Measurements from ENCODE around the gene PITPNM2.

Gene PITPNM2

GRCh38 chr12:123150744-123151456 is at the start of gene PITPNM2:
Gene PITPNM2, minus strand, starts transcription at chr12:123151090. Its CDS starts 116,500 bp downstream, at chr12:123034590.
- FAIRE-seq (no peak), DNase-seq (ENCODE audit: low spot score) (peak; percentile 26)

- FAIRE-seq: no peak
- no peak for DNase-seq (ENCODE audit: low spot score)
Observed at GRCh38 chr12:123200414-123200813, 49.5 kb upstream of the PITPNM2 start.

GRCh38 chr12:123199936-123200335 is 49.0 kb upstream of the PITPNM2 start:
- DNase-seq (ENCODE audit: low spot score) (no peak), FAIRE-seq (no peak)

- FAIRE-seq: no peak
- DNase-seq (ENCODE audit: low spot score): no peak
Observed at GRCh38 chr12:123187637-123188036, 36.7 kb upstream of the PITPNM2 start.

- FAIRE-seq (no peak), DNase-seq (ENCODE audit: low spot score) (no peak)
Observed at GRCh38 chr12:123180171-123180570, 29.3 kb upstream of the PITPNM2 start.

- DNase-seq (ENCODE audit: low spot score) (no peak), FAIRE-seq (no peak)
Observed at GRCh38 chr12:123171967-123172366, 21.1 kb upstream of the PITPNM2 start.

- no peak for FAIRE-seq
Observed at GRCh38 chr12:123167329-123167728, 16.4 kb upstream of the PITPNM2 start.

GRCh38 chr12:123165537-123165936 is 14.6 kb upstream of the PITPNM2 start:
- no peak for FAIRE-seq
- no peak for DNase-seq (ENCODE audit: low spot score)

More at GRCh38 chr12:123167329-123167728, 16.4 kb upstream of the PITPNM2 start:
- DNase-seq (ENCODE audit: low spot score): no peak

GRCh38 chr12:123164710-123165261 is 13.9 kb upstream of the PITPNM2 start:
- peak; percentile 22 for DNase-seq (ENCODE audit: low spot score)

GRCh38 chr12:123164222-123164621 is 13.3 kb upstream of the PITPNM2 start:
- DNase-seq (ENCODE audit: low spot score) (peak; percentile 86), FAIRE-seq (peak; percentile 95)

More at GRCh38 chr12:123164710-123165261, 13.9 kb upstream of the PITPNM2 start:
- peak; percentile 82 for FAIRE-seq

- FAIRE-seq (no peak), DNase-seq (ENCODE audit: low spot score) (no peak)
Observed at GRCh38 chr12:123163227-123163626, 12.3 kb upstream of the PITPNM2 start.

GRCh38 chr12:123160801-123161487 is 10.1 kb upstream of the PITPNM2 start:
- peak; percentile 91 for FAIRE-seq

GRCh38 chr12:123153906-123154305 is 3.0 kb upstream of the PITPNM2 start:
- DNase-seq (ENCODE audit: low spot score) (no peak), FAIRE-seq (no peak)

More at GRCh38 chr12:123160801-123161487, 10.1 kb upstream of the PITPNM2 start:
- peak; percentile 73 for DNase-seq (ENCODE audit: low spot score)

GRCh38 chr12:123152833-123153232 is 1.9 kb upstream of the PITPNM2 start:
- FAIRE-seq: no peak
- no peak for DNase-seq (ENCODE audit: low spot score)

- FAIRE-seq (no peak), DNase-seq (ENCODE audit: low spot score) (no peak)
Observed at GRCh38 chr12:123151457-123152454, 866 bp upstream of the PITPNM2 start.

- no peak for FAIRE-seq
Observed at GRCh38 chr12:123150275-123150743, 581 bp downstream of the PITPNM2 start.

GRCh38 chr12:123149501-123150274 is 1.2 kb downstream of the PITPNM2 start:
- DNase-seq (ENCODE audit: low spot score): no peak
- no peak for FAIRE-seq

More at GRCh38 chr12:123150275-123150743, 581 bp downstream of the PITPNM2 start:
- DNase-seq (ENCODE audit: low spot score): no peak

- DNase-seq (ENCODE audit: low spot score) (no peak), FAIRE-seq (no peak)
Observed at GRCh38 chr12:123149088-123149487, 1.8 kb downstream of the PITPNM2 start.

- FAIRE-seq: no peak
- DNase-seq (ENCODE audit: low spot score): no peak
Observed at GRCh38 chr12:123148655-123149054, 2.2 kb downstream of the PITPNM2 start.

- FAIRE-seq: no peak
- DNase-seq (ENCODE audit: low spot score): no peak
Observed at GRCh38 chr12:123148223-123148622, 2.7 kb downstream of the PITPNM2 start.
